K562 (cell line): Measurements from ENCODE around the gene KRT16. TPM values are rescaled to one million over a fixed set of nuclear protein-coding genes. Genes with fewer than 3 reads are reported as not detected.

Experiments used
- BCLAF1 ChIP-seq, 2 experiments: fragments of 450-650 bp in 1 of 2; IDR thresholded peaks; 2 replicates each; pipeline ENCODE4 v1.6.1; 2011 to 2017; ENCODE audit warnings: low read depth in 2 of 2, antibody characterized with exemption in 1 of 2, borderline replicate concordance in 1 of 2, low read length in 1 of 2, mild to moderate bottlenecking in 1 of 2, mixed read lengths in 1 of 2; ENCODE audit not compliant: control insufficient read depth in 1 of 2
- CCAR2 ChIP-seq: fragments of 200-400 bp; formaldehyde crosslinking; IDR thresholded peaks from 2 replicates; pipeline ENCODE4 v1.6.1; 2017; ENCODE audit warnings: mild to moderate bottlenecking, low read depth, low read length
- CHD2 ChIP-seq: IDR thresholded peaks from 2 replicates; pipeline ENCODE4 v1.6.1; 2011; ENCODE audit warnings: low read depth, low read length
- HCFC1 ChIP-seq: IDR thresholded peaks from 2 replicates; pipeline ENCODE4 v1.6.1; 2012; ENCODE audit warnings: low read depth, low read length, improper control_type of control experiment
- MTA3 ChIP-seq: fragments of 450-650 bp; formaldehyde crosslinking; IDR thresholded peaks from 2 replicates; pipeline ENCODE4 v1.6.1; 2017; ENCODE audit warnings: mild to moderate bottlenecking, borderline replicate concordance
- PBX2 ChIP-seq, 2 experiments: IDR thresholded peaks in 1 of 2; conservative IDR thresholded peaks in 1 of 2; 2 replicates each; pipeline ENCODE4 v1.6.1; 2016; ENCODE audit warnings: low read depth in 2 of 2, mild to moderate bottlenecking in 1 of 2, missing compliant biosample characterization in 1 of 2, missing genetic modification characterization in 1 of 2, moderate library complexity in 1 of 2
- POU5F1 ChIP-seq: fragments of 150-350 bp; IDR thresholded peaks from 2 replicates; pipeline ENCODE4 v1.6.1; 2014; ENCODE audit warnings: borderline replicate concordance, low read length, low read depth, mild to moderate bottlenecking; ENCODE audit not compliant: partially characterized antibody
- PTTG1 ChIP-seq: fragments of 450-650 bp; IDR thresholded peaks from 2 replicates; pipeline ENCODE4 v1.6.1; 2016; ENCODE audit warnings: low read depth, mild to moderate bottlenecking, missing genetic modification characterization, missing compliant biosample characterization
- ZBTB2 ChIP-seq: fragments of 450-650 bp; IDR thresholded peaks from 2 replicates; pipeline ENCODE4 v1.6.1; 2016; ENCODE audit warnings: antibody characterized with exemption
- ZNF23 ChIP-seq: fragments of 250-450 bp; sonication (Bioruptor Pico); IDR thresholded peaks from 2 replicates; pipeline ENCODE4 v1.4.0; 2020; ENCODE audit warnings: mild to moderate bottlenecking
- ZNF24 ChIP-seq: fragments of 450-650 bp; IDR thresholded peaks from 2 replicates; pipeline ENCODE4 v1.6.1; 2016
- ZNF609 ChIP-seq: sonication (generic); formaldehyde crosslinking; IDR thresholded peaks from 2 replicates; pipeline ENCODE4 v1.8.1; 2023; ENCODE audit warnings: missing genetic modification reagents, mild to moderate bottlenecking, borderline replicate concordance
- ZNF75A ChIP-seq: fragments of 450-650 bp; formaldehyde crosslinking; IDR thresholded peaks from 2 replicates; pipeline ENCODE4 v1.4.0; 2020; ENCODE audit warnings: mild to moderate bottlenecking
- ZNF764 ChIP-seq: fragments of 250-450 bp; sonication (Bioruptor Pico); IDR thresholded peaks from 2 replicates; pipeline ENCODE4 v1.4.0; 2020; ENCODE audit warnings: low read depth, mild to moderate bottlenecking, moderate library complexity
- polyA plus RNA-seq, 8 experiments: library from polyadenylated mRNA; depleted of rRNA in 4 of 8; stranded (reverse) in 5 of 8; unstranded in 3 of 8; fragments of >200 nt; fragmentation: Nextera tagmentation in 2 of 8; fragmentation: Illumina TruSeq in 1 of 8; extraction: Ambion mirVana in 2 of 8; extraction: Trizol in 1 of 8; gene quantifications; 2 replicates each; pipeline versions ENCODE4 v1.2.1 to v1.2.3, GENCODE V29; 2011 to 2014; ENCODE audit warnings: inconsistent platforms in 1 of 8, missing spikeins in 1 of 8
- total RNA-seq, 7 experiments: library from RNA; depleted of rRNA in 6 of 7; stranded (reverse); fragments of >200 nt in 6 of 7; fragmentation: Illumina TruSeq in 2 of 7; extraction: Trizol in 2 of 7; gene quantifications; 2 replicates each; pipeline versions ENCODE4 v1.2.1 to v1.2.3, GENCODE V29; 2011 to 2021; ENCODE audit warnings: low replicate concordance in 1 of 7

KRT16 gene
- total and polyA plus RNA-seq, 9 of the 15 experiments (the other 6 are each of a cell fraction or from before 2014, with no cell fraction given): 0.04 TPM; not detected in 8

- TF ChIP-seq PBX2 (CRISPR knock-in tag; IDR thresholded peaks at IDR 0.05; ENCODE audit: low read depth): no peak
- TF ChIP-seq PBX2 (tag; conservative IDR thresholded peaks at IDR 0.05; ENCODE audit: low read depth): no peak
- TF ChIP-seq POU5F1: no peak
- TF ChIP-seq MTA3: peak; percentile 30; the same call in 1 of the 2 replicates
- no peak for TF ChIP-seq PTTG1
- TF ChIP-seq BCLAF1 (IDR thresholded peaks at IDR 0.05; ENCODE audit: borderline replicate concordance in 1 of 2, control insufficient read depth in 1 of 2, low read depth in 2 of 2, low read length in 1 of 2): no peak
- no peak for TF ChIP-seq ZNF609 (CRISPR knock-in tag)
- 0 out of 2 replicates have a peak, but pooled peaks have one; percentile 17 for TF ChIP-seq ZBTB2
- TF ChIP-seq ZNF764: no peak
- TF ChIP-seq ZNF75A (CRISPR knock-in tag): no peak
- no peak for TF ChIP-seq ZNF24
- no peak for TF ChIP-seq HCFC1
- TF ChIP-seq ZNF23 (CRISPR knock-in tag): no peak
- no peak for TF ChIP-seq CCAR2
- TF ChIP-seq CHD2: no peak
Measured at GRCh38 chr17:41648411-41649195, 36.0 kb upstream of the KRT16 start (continued).
